Right lobe of liver (tissue), 4 donors: ENCODE measurements around the gene ROPN1L.

Experiments
- CTCF ChIP-seq, 4 donors: fragments of 200-600 bp in 3 of 4; fragments of 450-650 bp in 1 of 4; IDR thresholded peaks; one replicate each; pipeline versions ENCODE4 v1.5.1 to v1.8.0; 2016 to 2022; ENCODE audit warnings: antibody characterized with exemption in 4 of 4, mild to moderate bottlenecking in 2 of 4
- POLR2A ChIP-seq: fragments of 450-650 bp; IDR thresholded peaks from one replicate; pipeline ENCODE4 v1.6.1; 2017; ENCODE audit warnings: antibody characterized with exemption, mild to moderate bottlenecking
- donor health status: DM: no; HTN: no; CAD: no.
- donor health status: DM: no; HTN: no; CAD: no.
- donor health status: DM: no; HTN: yes; CAD: no.

- no peak for TF ChIP-seq CTCF (IDR thresholded peaks at IDR 0.05)
- TF ChIP-seq POLR2A = no peak
These were observed 7.3 kb upstream of the ROPN1L start for GRCh38 chr5:10434392-10434791.
